ENCODE results near the gene CRTC2. TPM values are rescaled to one million over a fixed set of nuclear protein-coding genes. Genes with fewer than 3 reads are reported as not detected.
"Not testable (repeated sequence)": the region's sequence is repeated elsewhere in the genome, so short reads cannot be mapped to it uniquely, and the experiment has no call there.

CRTC2 gene
- total RNA-seq, 1 donor, result 6.6 TPM

GRCh38 chr1:153984123-153984894 is 25.9 kb upstream of the CRTC2 start:
- DNase-seq (ENCODE audit: low read depth), result no peak
- peak overlapping the region; percentile 96 for H3K4me3 ChIP-seq (ENCODE audit: low read depth, low read length)
- TF ChIP-seq CTCF (IDR thresholded peaks at IDR 0.05; ENCODE audit: insufficient read depth, low read length), result no peak

DNA sequence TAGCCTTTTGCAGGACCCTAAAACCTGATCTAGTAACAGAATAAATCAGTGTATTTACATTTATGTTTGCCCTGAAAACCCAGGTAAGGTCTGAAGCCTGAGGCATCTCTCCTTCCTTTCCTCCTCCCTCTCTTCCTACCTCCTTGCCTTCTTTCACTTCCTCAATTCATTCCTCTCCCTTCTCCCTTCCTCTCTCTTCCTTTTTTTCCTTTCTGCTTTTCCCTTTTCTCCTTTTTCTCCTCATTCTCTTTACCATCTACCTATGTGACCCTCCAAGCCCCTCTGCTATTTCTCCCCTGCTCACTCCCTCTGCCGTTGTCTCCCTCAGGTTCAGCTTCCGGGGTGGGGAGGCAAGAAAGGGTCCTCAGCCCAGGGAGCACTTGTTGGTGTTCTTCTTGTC is 23.3 kb upstream of the CRTC2 start:
- not testable (repeated sequence) for H3K4me3 ChIP-seq (ENCODE audit: low read depth, low read length); DNase-seq (ENCODE audit: low read depth)

- H3K4me3 ChIP-seq (ENCODE audit: low read depth, low read length); DNase-seq (ENCODE audit: low read depth): not testable (repeated sequence)
Observed at GRCh38 chr1:153979091-153979490, 20.7 kb upstream of the CRTC2 start.

- peak overlapping the region; percentile 98 for H3K4me3 ChIP-seq (ENCODE audit: low read depth, low read length)
- TF ChIP-seq CTCF (IDR thresholded peaks at IDR 0.05; ENCODE audit: insufficient read depth, low read length), result no peak
- DNase-seq (ENCODE audit: low read depth), result no peak
Observed at GRCh38 chr1:153978274-153978909, 20.0 kb upstream of the CRTC2 start.

- peak; percentile 78 for DNase-seq (ENCODE audit: low read depth)
- peak; percentile 12 for TF ChIP-seq CTCF (IDR thresholded peaks at IDR 0.05; ENCODE audit: insufficient read depth, low read length)
- peak within 1 kb of the TSS; percentile 98 for H3K4me3 ChIP-seq (ENCODE audit: low read depth, low read length)
Observed at GRCh38 chr1:153977250-153978240, 19.1 kb upstream of the CRTC2 start, which contains the start of gene JTB. Gene JTB, minus strand, starts transcription at chr1:153977674. Its CDS starts 422 bp downstream, at chr1:153977252.

GRCh38 chr1:153976819-153977249 is 18.4 kb upstream of the CRTC2 start:
- peak overlapping the region; percentile 98 for H3K4me3 ChIP-seq (ENCODE audit: low read depth, low read length)
- DNase-seq (ENCODE audit: low read depth), result no peak
- no peak for TF ChIP-seq CTCF (IDR thresholded peaks at IDR 0.05; ENCODE audit: insufficient read depth, low read length)

DNA sequence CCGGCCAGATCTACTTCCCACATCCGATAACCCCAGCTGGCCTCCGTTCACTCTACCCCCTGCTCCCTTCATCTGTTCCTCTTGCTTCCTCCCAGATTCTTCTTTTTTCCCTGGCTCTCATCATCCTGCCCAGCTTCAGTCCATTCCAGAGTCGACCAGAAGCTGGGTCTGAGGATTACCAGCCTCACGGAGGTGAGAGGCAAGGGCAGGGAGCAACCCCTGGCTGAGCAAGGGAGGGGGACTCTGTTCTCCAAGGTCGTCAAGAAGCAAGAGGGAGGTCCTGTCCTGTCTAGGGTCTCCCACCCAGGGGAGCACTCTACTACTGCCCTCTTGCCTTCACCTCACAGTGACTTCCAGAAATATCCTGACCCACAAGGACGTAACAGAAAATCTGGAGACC is 15.1 kb upstream of the CRTC2 start:
- H3K4me3 ChIP-seq (ENCODE audit: low read depth, low read length), result no peak overlapping the region
- DNase-seq (ENCODE audit: low read depth), result no peak
- no peak for TF ChIP-seq CTCF (IDR thresholded peaks at IDR 0.05; ENCODE audit: insufficient read depth, low read length)

All from fibroblast of the aortic adventitia (primary cell).